Astrocyte of the spinal cord (primary cell): ENCODE measurements around the gene CHID1.

ENCODE experiments used
- DNase-seq: peaks from one replicate; pipeline ENCODE4 v3.0.0; 2011; ENCODE audit warnings: low read depth, low spot score
- H3K4me3 ChIP-seq: 2 replicates; pipeline ENCODE4 v1.5.1; 2011; ENCODE audit warnings: low read depth, mild to moderate bottlenecking, low read length, moderate library complexity
- in situ Hi-C: cut with HindIII; loops from 2 replicates; pipeline ENCODE4 v1.10.0; 2017; ENCODE audit warnings: low sequenced_read_pairs
- TF ChIP-seq, protein P1 (sequence below): IDR thresholded peaks from 2 replicates; pipeline ENCODE4 v1.5.1; 2012; ENCODE audit warnings: low read depth, mild to moderate bottlenecking, low read length, inconsistent platforms

CHID1 gene

DNA sequence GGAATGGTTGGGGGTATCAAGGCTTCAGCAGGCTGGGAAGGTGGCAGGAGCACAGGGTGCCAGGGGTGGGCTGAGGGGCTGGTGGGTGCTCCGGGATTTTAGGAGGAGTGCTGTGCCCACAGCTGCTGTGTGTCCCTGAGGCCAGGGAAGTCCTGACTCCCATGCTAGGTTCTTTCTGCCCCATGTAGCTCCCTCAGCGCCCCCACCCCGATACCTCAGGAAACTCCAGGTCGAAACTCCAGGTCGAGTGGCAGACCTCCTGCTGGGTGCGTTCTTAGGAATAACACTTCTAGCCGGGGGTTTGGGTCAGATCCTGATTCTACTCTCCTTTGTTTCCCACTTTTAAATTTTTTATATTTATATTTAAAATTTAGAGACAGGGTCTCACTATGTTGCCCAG, 23.3 kb upstream of the CHID1 start:
- TF ChIP-seq, protein P1, sequence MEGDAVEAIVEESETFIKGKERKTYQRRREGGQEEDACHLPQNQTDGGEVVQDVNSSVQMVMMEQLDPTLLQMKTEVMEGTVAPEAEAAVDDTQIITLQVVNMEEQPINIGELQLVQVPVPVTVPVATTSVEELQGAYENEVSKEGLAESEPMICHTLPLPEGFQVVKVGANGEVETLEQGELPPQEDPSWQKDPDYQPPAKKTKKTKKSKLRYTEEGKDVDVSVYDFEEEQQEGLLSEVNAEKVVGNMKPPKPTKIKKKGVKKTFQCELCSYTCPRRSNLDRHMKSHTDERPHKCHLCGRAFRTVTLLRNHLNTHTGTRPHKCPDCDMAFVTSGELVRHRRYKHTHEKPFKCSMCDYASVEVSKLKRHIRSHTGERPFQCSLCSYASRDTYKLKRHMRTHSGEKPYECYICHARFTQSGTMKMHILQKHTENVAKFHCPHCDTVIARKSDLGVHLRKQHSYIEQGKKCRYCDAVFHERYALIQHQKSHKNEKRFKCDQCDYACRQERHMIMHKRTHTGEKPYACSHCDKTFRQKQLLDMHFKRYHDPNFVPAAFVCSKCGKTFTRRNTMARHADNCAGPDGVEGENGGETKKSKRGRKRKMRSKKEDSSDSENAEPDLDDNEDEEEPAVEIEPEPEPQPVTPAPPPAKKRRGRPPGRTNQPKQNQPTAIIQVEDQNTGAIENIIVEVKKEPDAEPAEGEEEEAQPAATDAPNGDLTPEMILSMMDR = no peak
- in situ Hi-C loops = no loop called here
- no peak for DNase-seq
- no peak overlapping the region for H3K4me3 ChIP-seq

DNA sequence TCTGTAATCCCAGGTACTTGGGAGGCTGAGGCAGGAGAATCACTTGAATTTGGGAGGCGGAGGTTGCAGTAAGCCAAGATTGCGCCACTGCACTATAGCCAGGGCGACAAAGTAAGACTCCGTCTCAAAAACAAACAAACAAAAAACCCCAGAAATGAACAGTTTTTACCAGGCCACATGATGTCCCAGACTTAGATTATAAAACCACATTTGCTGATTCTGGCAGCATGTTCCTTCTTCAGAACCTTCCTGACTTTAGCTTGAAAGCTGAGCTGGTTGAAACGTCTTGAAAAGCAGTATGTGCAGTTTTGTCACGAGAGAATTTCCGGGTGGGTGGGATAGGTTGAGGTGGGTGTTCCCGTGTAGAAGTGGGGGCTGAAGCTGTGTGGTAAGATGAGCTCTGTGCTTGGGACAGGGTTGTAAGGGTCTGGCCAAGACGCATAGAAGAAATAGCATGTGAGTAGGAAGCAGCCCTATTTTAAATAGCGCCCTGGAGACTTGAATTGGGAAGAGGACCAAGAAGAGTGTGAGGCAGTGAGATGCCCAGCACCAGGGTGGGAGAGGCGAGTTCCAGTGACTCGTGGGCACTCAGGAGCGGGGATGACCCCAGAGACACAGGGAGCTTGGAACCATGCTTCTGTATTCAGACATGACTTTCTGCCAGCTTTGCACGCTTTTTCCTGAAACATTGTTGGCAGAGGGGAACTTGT, 22.7 kb upstream of the CHID1 start:
- in situ Hi-C loops = no loop called here
- H3K4me3 ChIP-seq = no peak overlapping the region
- DNase-seq = peak; percentile 44
- TF ChIP-seq, protein P1 = no peak

DNA sequence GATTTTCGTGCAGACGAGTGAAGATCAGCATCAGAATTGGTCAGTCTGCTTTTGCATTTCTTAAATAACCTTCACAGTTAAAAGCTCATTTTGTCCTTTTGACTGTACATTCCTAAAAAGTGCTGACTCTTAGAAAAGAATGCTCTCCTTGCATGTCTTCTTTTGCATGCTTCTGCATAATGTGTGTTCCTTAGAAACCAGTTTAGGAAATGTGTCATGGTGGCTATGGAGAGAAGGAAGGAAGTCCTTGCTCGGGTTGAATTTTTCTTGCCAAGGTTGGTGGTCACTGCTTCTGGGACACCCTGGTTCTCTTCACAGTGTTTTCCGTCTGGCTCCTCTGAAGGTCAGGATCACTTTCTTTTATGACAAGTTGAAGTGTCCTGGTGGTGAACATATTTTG, 21.8 kb upstream of the CHID1 start:
- in situ Hi-C loops = no loop called here
- TF ChIP-seq, protein P1 = no peak
- peak; percentile 31 for DNase-seq
- H3K4me3 ChIP-seq = no peak overlapping the region

DNA sequence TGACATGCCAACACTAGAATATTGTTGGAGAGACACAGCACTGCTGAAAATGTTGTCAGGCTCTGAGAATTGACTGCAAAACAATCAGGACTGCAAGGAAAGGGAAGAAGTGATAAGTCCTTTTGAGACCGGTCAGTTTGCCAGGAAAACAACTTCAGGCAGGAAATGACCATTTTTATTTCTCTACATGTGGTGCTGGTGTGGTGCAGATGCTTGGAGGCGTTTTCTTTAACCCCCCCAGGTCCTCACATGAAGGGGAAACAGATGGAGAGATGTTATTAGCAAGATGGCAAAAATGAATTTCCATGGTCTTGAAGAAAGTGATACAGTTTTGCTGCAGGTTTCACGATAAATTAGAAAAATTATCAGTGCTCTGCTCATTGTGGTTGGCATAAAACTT, 20.8 kb upstream of the CHID1 start:
- H3K4me3 ChIP-seq = no peak overlapping the region
- TF ChIP-seq, protein P1 = no peak
- in situ Hi-C loops = no loop called here
- peak; percentile 24 for DNase-seq

DNA sequence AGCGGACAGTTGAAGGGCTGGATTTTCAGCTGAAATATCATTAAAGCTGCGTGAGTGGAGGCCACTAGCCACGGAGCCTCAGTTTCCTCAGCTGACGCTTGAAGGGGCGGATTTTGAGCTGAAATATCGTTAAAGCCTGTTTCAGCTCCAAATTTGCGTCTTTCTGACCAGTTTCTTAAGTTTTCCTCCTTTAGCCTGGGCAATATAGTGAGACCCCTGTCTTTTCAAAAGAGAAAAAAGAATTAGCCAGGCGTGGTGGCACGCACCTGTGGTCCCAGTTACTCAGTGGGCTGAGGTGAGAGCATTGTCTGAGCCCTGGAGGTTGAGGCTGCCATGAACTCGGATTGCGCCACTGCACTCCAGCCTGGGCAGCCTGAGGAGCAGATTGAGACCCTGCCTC, 18.8 kb upstream of the CHID1 start:
- no peak for DNase-seq
- no peak overlapping the region for H3K4me3 ChIP-seq
- in situ Hi-C loops = no loop called here
- TF ChIP-seq, protein P1 = no peak

DNA sequence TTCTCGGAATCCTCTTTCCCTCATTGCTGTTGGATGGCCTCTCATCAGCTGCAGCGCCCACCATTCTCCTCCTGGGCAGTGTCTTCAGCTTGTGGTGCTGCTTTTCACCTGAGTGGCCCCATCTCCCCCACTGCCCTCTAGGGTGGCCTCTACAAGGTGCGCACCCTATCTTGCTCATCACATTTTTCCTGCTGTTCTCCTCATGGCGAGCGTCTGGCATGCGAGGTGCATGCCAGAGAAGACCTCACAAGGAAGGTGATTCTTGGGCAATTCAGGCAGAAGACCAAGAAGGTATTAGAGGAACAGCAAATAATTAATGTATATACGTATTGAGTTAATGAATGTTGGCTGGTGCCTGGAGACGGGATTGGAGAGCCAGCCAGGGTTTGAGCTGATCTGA, 18.2 kb upstream of the CHID1 start:
- in situ Hi-C loops = no loop called here
- no peak for DNase-seq
- no peak overlapping the region for H3K4me3 ChIP-seq
- TF ChIP-seq, protein P1 = no peak
